HUES64 (cell line): ENCODE results near the gene SLC5A2. TPM values are rescaled to one million over a fixed set of nuclear protein-coding genes. Genes with fewer than 3 reads are reported as not detected.
"Not testable (repeated sequence)": the region's sequence is repeated elsewhere in the genome, so short reads cannot be mapped to it uniquely, and the experiment has no call there.

Experiments
- H3K27ac ChIP-seq: 2 replicates; pipeline ENCODE4 v1.7.0; 2013; ENCODE audit warnings: low read depth, low read length, inconsistent platforms
- H3K27me3 ChIP-seq: 2 replicates; pipeline ENCODE4 v1.6.1; 2013; ENCODE audit warnings: mild to moderate bottlenecking, low read length; ENCODE audit not compliant: insufficient read depth
- H3K36me3 ChIP-seq: 2 replicates; pipeline ENCODE4 v1.6.1; 2013; ENCODE audit warnings: mild to moderate bottlenecking, low read length; ENCODE audit not compliant: insufficient read depth
- H3K4me1 ChIP-seq: 2 replicates; pipeline ENCODE4 v1.6.1; 2013; ENCODE audit warnings: mild to moderate bottlenecking, low read length, moderate library complexity; ENCODE audit not compliant: insufficient read depth
- H3K4me3 ChIP-seq: 2 replicates; pipeline ENCODE4 v1.5.1; 2013; ENCODE audit warnings: mild to moderate bottlenecking, low read length, moderate library complexity
- H3K9ac ChIP-seq: 2 replicates; pipeline ENCODE4 v1.6.1; 2013; ENCODE audit warnings: mild to moderate bottlenecking, low read depth, low read length
- H3K9me3 ChIP-seq: 2 replicates; pipeline ENCODE4 v1.6.1; 2013; ENCODE audit warnings: low read depth, low read length; ENCODE audit not compliant: insufficient read depth
- WGBS: fragments of 150-250, 120-280 bp; methylation state at CpG from one replicate; pipeline ENCODE4 v1.1.7; 2013; ENCODE audit warnings: missing lambda C conversion rate; 5-methylcytosine and 5-hydroxymethylcytosine counted together
- polyA plus RNA-seq, 2 experiments: library from polyadenylated mRNA; stranded (reverse); fragments of 50-300 nt; gene quantifications; one replicate each; pipeline ENCODE4 v1.2.3, GENCODE V29; 2013

The SLC5A2 gene
- 0.40 TPM for polyA plus RNA-seq (2013, experiment 1 of 2)
- 0.38 TPM for polyA plus RNA-seq (2013, experiment 2 of 2)

DNA sequence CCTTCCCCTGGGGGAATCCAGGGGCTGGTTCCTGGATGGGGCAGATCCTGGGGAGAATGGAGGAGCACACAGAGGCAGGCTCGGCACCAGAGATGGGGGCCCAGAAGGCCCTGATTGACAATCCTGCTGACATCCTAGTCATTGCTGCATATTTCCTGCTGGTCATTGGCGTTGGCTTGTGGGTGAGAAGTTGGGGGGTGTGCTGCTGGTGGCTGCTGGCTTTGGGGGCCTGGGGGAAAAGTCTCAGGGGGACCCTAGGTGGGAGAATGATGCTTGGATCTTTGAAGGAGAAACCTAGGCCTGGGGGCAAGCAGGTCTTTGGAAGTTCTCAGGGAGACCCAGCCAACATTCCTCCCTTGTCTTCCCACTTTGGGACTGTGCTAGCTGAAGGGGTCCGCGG is at the start of gene SLC5A2:
TSS of gene SLC5A2 (plus strand) at position 43 of the 400 bp plus-strand sequence. CDS start at position 57, 14 bp downstream.
- Histone ChIP-seq H3K9ac (no peak within 1 kb of the TSS), H3K36me3 (no peaks in the 10 kb centered on the region), H3K27me3 (peaks cover 56% of the 10 kb centered on the region), H3K27ac (no peak within 1 kb of the TSS), H3K9me3 (no peaks in the 10 kb centered on the region), H3K4me1 (0 out of 2 replicates have a peak, but pooled peaks cover 2% of the 10 kb centered on the region), H3K4me3 (no peak within 1 kb of the TSS)
- 93% methylated on average over 4 of the region's 4 CpGs for WGBS

DNA sequence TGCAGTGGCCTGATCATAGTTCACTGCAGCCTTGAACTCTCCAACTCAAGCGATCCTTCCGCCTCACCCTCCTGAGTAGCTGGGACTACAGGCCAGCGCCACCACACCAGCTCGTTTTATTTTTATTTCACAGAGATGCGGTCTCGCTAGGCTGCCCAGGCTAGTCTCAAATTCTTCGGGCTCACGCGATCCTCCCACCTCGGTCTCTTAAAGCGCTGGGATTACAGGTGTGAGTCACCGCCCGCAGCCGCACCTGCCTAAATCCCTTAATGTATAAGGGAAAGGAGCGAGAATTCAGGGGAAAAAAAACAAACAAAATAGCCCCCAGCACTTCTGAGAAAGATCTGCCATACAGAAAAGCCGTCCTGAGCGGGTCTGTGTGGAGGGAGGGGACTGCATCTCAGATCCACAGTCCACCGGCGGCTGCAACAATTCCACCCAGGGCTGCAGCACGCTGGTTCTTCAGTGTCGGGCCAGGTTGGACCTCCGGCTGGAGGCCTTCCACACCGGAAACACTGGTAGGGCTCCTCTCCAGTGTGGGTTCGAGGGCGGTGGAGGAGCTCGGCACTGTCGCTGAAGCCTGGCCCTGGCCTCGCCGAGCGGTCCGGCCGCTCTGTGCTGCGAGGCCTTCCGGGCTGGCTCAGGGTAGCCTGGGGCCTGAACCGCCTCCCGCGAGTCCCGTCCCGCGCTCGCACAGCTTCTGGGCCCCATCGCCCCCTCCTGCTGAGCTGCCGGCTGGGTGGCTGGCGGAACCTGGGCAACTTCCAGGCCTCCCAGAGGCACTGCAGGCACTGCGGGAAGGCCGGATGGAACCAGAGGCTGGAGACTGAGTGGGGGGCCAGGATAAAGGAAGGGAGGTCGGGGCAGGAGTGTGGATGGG is 47.3 kb upstream of the SLC5A2 start:
- no peaks in the 10 kb centered on the region for H3K36me3 ChIP-seq
- 91% methylated on average over 46 of the region's 47 CpGs for whole genome bisulfite sequencing
- no peak overlapping the region for H3K27ac ChIP-seq

DNA sequence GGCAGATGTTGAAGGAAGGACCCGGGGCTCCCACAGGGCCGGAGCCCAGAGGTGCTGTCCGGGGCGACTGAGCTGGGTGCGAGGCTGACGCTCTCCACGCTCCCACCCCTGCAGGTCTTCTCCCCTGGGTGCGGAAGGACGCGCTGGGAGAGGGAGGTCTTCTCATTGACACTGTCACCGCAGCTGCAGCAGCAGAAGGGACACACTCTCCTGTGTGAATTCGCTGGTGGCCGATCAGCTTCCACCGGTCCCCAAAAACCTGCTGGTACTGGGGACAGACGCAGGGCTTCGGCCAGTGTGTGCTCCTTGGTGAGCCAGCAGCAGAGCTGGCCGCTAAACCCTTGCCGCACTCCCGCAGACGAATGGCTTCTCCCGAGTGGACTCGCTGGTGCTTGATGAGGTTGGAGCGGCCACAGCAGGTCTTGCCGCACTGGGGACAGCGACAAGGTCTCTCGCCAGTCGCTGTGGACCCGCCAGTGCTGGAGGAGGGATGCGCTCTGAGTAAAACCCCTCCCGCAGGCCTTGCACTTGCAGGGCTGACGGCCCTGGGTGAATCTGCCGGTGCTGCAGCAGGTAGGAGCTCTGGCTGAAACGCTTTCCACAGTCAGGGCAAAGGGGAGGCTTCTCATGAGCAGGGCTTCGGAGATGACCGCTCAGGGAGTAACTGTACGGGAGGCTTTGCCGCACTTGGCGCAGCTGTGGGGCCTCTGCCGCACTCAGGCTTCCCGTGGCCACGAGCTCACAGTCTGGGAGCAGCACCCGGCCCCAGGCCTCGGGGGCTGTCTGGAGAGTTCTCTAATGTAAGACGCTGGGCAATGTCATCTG is 46.5 kb upstream of the SLC5A2 start:
- Histone ChIP-seq H3K36me3 (no peaks in the 10 kb centered on the region), H3K9me3 (no peaks in the 10 kb centered on the region), H3K4me3 (no peak overlapping the region), H3K27ac (no peak overlapping the region), H3K4me1 (no peaks in the 10 kb centered on the region), H3K9ac (no peak overlapping the region), H3K27me3 (no peaks in the 10 kb centered on the region)
- WGBS, result 94% methylated on average over 44 of the region's 44 CpGs

More for the DNA sequence above, 47.3 kb upstream of the SLC5A2 start:
- H3K27me3 ChIP-seq, result no peaks in the 10 kb centered on the region
- no peak overlapping the region for H3K4me3 ChIP-seq
- no peaks in the 10 kb centered on the region for H3K9me3 ChIP-seq
- H3K4me1 ChIP-seq, result no peaks in the 10 kb centered on the region
- no peak overlapping the region for H3K9ac ChIP-seq

DNA sequence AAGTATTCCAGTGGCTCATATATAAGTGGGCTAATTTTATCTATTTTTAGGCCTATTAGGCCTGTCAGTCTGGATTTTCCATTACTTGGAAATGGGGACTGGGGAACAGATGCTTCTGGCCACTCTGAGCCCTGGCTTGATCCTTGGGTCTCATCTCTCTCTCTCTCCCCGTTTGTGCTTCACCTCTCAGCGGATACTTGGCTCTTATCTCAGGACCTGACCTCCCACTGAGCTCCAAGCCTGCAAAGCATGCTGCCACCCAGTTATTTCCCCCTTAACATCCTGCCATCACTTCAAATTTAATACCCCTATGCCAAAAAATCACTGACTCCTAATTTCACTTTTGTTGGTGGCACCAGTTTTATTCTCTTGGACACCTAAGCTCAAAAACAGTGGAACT is 44.5 kb upstream of the SLC5A2 start:
- Histone ChIP-seq H3K4me1 (no peaks in the 10 kb centered on the region), H3K36me3 (no peaks in the 10 kb centered on the region), H3K9me3 (no peaks in the 10 kb centered on the region), H3K27ac (no peak overlapping the region), H3K27me3 (no peaks in the 10 kb centered on the region), H3K4me3 (no peak overlapping the region), H3K9ac (no peak overlapping the region)
- 42% methylated on average over 2 of the region's 2 CpGs for whole genome bisulfite sequencing

DNA sequence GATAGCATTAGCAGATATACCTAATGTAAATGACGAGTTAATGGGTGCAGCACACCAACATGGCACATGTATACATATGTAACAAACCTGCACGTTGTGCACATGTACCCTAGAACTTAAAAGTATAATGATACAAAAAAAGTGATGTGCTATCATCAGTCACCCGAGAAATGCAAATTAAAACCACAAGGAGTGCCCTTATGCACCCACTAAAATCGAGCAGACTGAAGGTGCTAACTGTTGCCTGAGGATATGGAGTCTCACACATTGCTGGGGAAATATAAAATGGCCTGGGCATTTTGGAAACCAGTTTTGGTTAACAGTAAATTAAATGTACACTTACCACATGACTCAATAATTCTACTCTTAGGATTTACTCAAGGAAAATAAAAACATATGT is 43.9 kb upstream of the SLC5A2 start:
- not testable (repeated sequence) for H3K9ac ChIP-seq

DNA sequence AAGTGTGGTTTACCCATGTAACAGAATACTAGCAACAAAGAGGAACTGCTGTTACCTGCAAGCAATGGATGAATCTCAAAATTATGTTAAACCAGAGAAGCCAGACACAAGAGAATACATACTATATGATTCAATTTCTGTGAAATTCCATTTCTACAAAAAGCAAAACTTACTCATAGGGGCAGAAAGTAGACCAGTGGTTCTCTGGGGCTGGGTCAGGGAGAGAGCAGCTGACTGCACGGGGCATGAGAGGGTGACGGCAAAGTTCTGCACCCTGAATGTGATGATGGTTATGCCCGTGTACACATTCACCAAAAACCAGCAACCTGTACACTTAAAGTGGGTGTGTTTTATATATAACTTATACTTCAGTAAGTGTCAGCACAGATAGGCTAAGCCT is 43.4 kb upstream of the SLC5A2 start:
- H3K9me3 ChIP-seq, result no peaks in the 10 kb centered on the region
- 95% methylated on average over 2 of the region's 3 CpGs for WGBS
- no peak overlapping the region for H3K9ac ChIP-seq
- no peak overlapping the region for H3K27ac ChIP-seq
- no peaks in the 10 kb centered on the region for H3K36me3 ChIP-seq
- H3K4me1 ChIP-seq, result no peaks in the 10 kb centered on the region
- no peaks in the 10 kb centered on the region; the same call in 1 of the 2 replicates for H3K27me3 ChIP-seq
- no peak overlapping the region for H3K4me3 ChIP-seq

More for the DNA sequence above, 43.9 kb upstream of the SLC5A2 start:
- not testable (repeated sequence) for H3K27ac ChIP-seq, H3K27me3 ChIP-seq, H3K4me3 ChIP-seq, H3K36me3 ChIP-seq, H3K4me1 ChIP-seq, H3K9me3 ChIP-seq
- WGBS, result 83% methylated on average over 2 of the region's 4 CpGs

DNA sequence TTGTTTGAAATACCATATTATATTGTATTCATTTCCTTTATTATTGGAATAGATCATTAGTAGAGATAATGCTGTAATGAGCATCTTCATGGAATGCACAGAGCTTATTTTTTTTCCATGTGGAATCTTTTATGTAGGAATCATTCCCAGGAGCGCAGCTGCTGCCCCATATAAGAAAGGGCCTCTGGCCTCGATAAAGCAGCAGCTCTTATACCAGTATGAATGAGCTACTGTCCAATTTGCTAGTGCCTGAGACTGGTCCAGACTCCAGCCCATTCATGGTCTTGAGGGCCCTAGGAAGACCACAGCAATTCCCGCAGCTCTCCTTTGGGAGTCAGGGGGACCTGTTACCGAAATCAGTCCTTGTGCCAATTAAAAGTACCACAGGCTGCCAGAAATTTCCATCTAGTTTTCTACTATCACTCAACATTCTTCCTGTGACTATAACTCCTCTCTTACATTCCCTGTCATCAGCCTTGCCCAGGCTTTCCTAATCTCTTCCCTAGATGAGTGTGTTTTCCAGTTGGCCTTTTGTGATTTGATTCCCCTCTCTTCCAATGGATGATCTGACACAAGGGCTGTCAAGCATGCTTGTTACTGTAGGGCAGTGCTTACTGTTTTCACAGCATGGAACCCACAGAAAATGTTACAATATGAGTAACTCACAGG is 42.3 kb upstream of the SLC5A2 start:
- no peaks in the 10 kb centered on the region; the same call in 1 of the 2 replicates for H3K27me3 ChIP-seq
- no peaks in the 10 kb centered on the region for H3K9me3 ChIP-seq
- H3K27ac ChIP-seq, result no peak overlapping the region
- H3K36me3 ChIP-seq, result no peaks in the 10 kb centered on the region
- no peak overlapping the region for H3K9ac ChIP-seq
- H3K4me1 ChIP-seq, result no peaks in the 10 kb centered on the region
- WGBS, result 89% methylated on average over 4 of the region's 4 CpGs
- no peak overlapping the region for H3K4me3 ChIP-seq

DNA sequence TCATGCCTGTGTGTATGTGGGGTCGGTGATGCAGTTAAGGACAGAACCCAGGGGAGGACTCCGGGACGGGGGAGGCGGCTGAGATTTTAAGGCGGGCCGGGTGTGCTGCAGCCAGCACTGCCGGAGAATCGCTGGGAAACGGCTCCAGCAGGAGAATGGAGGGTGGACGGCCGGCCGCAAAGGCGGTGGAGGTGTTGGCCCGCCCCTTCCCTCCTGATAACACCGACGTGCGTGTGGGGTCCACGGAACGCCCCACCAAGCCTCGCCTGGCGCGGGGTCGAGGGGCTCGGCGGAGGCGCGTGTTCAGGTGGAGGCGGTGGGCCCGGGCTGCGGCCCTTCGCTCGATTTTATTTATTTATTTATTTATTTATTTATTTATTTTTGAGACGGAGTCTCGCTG is 41.0 kb upstream of the SLC5A2 start:
- H3K9me3 ChIP-seq, result no peaks in the 10 kb centered on the region
- no peak overlapping the region for H3K9ac ChIP-seq
- peak overlapping the region; percentile 62 for H3K4me3 ChIP-seq
- H3K27ac ChIP-seq, result no peak overlapping the region
- WGBS, result 90% methylated on average over 29 of the region's 34 CpGs
- no peaks in the 10 kb centered on the region for H3K36me3 ChIP-seq
- H3K4me1 ChIP-seq, result no peaks in the 10 kb centered on the region
- no peaks in the 10 kb centered on the region; the same call in 1 of the 2 replicates for H3K27me3 ChIP-seq

DNA sequence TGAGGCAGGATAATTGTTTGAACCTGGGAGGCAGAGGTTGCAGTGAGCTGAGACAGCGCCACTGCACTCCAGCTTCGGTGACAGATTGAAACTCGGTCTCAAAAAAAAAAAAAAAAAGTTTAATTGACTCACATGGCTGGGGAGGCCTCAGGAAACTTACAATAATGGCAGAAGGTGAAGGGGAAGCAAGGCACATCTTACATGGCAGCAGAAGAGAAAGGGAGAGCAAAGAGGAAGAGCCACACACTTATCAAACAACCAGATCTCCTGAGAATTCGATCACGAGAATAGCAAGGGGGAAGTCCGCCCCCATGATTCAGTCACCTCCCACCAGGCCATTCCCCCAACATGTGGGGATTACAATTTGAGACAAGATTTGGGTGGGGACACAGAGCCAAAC is 37.0 kb upstream of the SLC5A2 start:
- H3K4me1 ChIP-seq, H3K36me3 ChIP-seq: not testable (repeated sequence)
- 95% methylated on average over 3 of the region's 6 CpGs for WGBS

DNA sequence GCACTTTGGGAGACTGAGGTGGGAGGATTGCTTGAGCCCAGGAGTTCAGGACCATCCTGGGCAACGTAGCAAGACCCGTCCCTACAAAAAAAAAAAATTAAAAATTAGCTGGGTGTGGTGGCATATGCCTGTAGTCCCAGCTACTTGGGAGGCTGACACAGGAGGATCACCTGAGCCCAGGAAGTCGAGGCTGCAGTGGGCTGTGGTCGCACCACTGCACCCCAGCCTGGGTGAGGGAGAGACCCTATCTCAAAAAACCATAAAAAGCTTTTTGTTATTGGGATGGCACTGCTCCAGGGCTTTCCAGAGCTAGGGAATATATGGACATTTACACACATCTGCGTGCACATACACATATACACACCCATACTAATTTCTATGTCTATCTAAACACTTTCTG is 31.7 kb upstream of the SLC5A2 start:
- 93% methylated on average over 5 of the region's 5 CpGs for WGBS
- Histone ChIP-seq H3K4me1 (peaks cover 27% of the 10 kb centered on the region), H3K27ac (no peak overlapping the region)

More for the DNA sequence above, 37.0 kb upstream of the SLC5A2 start:
- not testable (repeated sequence) for H3K4me3 ChIP-seq, H3K9ac ChIP-seq, H3K27ac ChIP-seq, H3K9me3 ChIP-seq, H3K27me3 ChIP-seq

More for the DNA sequence above, 31.7 kb upstream of the SLC5A2 start:
- H3K9ac ChIP-seq, result no peak overlapping the region
- H3K4me3 ChIP-seq, result no peak overlapping the region
- H3K27me3 ChIP-seq, result no peaks in the 10 kb centered on the region
- no peaks in the 10 kb centered on the region for H3K9me3 ChIP-seq
- H3K36me3 ChIP-seq, result no peaks in the 10 kb centered on the region
